Adipose tissue (tissue), 3 donors: ENCODE data around the gene BABAM1. TPM values are rescaled to one million over a fixed set of nuclear protein-coding genes. Genes with fewer than 3 reads are reported as not detected.

Experiments used
- H3K27ac ChIP-seq: one replicate; pipeline ENCODE4 v1.5.1; 2013; ENCODE audit warnings: low read depth, low read length
- WGBS, 3 donors: extraction: QIAGEN DNeasy Blood & Tissue Kit; methylation state at CpG; one replicate each; pipeline ENCODE4 v1.1.7; 2013; 5-methylcytosine and 5-hydroxymethylcytosine counted together
- polyA plus RNA-seq, 3 donors: library from polyadenylated mRNA; stranded (reverse); fragments of 200-250 nt; gene quantifications; one replicate each; pipeline ENCODE4 v1.2.3, GENCODE V29; 2013
- donor health status: healthy with polysubstance abuse.
- donor health status: Bipolar disorder and iron deficiency.
- donor health status: healthy.

The BABAM1 gene
- polyA plus RNA-seq, 3 donors, result 38.2 to 70.6 (median 65.2) TPM

GRCh38 chr19:17311455-17312188 is 44.4 kb downstream of the BABAM1 start:
- no peak overlapping the region for H3K27ac ChIP-seq
- WGBS, 3 donors, result 70 to 84% (median 81%) methylated on average over 11 of the region's 11 CpGs

DNA sequence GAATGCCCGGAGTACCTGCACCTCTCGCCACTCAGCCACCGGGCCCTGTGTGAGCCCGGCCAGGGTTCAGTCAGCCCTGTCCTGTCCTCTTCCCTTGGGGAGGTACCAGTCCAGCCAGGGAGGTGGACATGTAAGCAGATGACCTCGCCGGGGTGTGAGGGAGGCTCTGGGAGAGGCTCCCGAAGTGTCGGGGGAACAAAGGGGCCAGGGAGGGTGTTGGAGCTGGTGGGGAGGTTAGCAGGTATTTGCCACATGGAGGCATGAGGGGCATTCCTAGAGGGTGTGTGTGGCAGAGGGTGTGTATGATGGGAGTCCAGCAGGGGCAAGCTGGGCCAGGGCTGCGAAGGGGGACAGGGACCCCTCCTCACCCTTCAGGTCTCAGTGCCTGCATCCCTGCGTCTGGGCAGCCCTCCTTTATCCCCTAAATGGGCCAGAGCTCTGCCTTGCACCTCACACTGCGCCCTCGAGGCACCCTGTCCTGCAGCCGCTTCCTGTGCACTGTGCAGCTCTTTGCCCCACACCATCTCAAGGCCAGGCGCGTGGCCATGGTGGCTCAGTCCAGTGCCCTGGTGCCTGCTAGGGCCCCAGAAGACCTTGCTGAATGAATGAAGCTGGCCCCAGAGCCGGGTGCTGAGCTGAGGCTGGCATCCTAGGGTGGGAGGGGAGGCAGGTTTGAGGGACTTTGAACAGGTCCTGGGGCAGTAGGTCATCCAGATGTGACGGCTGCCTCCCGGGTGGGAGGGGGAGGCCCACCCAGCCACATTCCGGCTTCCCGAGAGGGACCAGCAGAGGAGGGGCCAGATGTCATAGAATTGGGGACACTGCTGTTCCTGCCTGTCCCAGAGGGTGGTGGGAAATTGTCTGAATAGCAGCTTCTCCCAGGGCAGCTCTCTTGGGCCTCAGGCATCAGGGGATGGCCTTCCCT is 45.2 kb downstream of the BABAM1 start:
- no peak overlapping the region for H3K27ac ChIP-seq
- 81 to 88% (median 82%) methylated on average over 19 to 20 of the region's 20 CpGs for WGBS, 3 donors

- WGBS, 3 donors, result 85 to 94% (median 87%) methylated on average over 19 of the region's 19 CpGs
Measured at GRCh38 chr19:17314007-17314593, 46.9 kb downstream of the BABAM1 start.

GRCh38 chr19:17318966-17319365 is 51.7 kb downstream of the BABAM1 start:
- no peak overlapping the region for H3K27ac ChIP-seq
- 68 to 82% (median 75%) methylated on average over 6 of the region's 6 CpGs for WGBS, 3 donors

More at GRCh38 chr19:17314007-17314593, 46.9 kb downstream of the BABAM1 start:
- no peak overlapping the region for H3K27ac ChIP-seq

DNA sequence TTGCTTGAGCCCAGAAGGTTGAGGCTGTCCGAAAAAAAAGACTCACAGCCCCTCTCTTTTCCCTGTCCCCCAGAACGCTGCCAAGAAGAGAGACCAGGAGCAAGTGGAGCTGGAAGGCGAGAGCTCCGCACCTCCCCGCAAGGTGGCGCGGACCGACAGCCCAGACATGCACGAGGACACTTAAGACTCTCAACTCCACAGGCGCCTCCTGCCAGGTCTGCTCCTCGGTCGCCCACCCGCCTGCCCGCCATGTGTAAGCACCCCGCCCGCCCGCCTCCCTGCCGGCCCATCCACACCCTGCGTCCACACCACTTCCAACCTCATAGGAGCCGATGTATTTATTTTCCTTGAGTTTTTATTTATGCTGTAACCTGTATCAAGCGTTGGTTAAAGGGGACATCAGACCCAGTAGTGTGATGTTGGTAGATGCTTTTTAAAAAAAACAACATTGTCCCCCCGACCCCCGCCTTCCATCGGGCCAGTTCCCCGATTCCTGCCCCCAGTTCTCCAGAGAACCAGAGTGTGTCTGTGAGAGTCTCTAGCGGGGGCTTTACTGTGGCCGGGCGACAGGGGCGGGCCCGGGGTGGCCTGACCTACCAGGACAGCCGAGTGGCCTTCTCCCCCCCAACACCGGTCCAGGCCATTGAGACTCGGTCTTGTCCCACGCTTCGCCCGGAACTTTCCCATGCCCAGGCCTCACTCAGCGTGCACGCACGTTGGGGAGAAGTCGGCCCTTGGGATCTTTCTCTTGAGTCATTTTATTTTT is 52.4 kb downstream of the BABAM1 start:
- 91 to 95% (median 91%) methylated on average over 37 to 40 of the region's 40 CpGs for WGBS, 3 donors
- no peak overlapping the region for H3K27ac ChIP-seq

- WGBS, 3 donors, result 82 to 92% (median 86%) methylated on average over 11 of the region's 11 CpGs
- H3K27ac ChIP-seq, result no peak overlapping the region
Measured at GRCh38 chr19:17320435-17320834, 53.2 kb downstream of the BABAM1 start.

DNA sequence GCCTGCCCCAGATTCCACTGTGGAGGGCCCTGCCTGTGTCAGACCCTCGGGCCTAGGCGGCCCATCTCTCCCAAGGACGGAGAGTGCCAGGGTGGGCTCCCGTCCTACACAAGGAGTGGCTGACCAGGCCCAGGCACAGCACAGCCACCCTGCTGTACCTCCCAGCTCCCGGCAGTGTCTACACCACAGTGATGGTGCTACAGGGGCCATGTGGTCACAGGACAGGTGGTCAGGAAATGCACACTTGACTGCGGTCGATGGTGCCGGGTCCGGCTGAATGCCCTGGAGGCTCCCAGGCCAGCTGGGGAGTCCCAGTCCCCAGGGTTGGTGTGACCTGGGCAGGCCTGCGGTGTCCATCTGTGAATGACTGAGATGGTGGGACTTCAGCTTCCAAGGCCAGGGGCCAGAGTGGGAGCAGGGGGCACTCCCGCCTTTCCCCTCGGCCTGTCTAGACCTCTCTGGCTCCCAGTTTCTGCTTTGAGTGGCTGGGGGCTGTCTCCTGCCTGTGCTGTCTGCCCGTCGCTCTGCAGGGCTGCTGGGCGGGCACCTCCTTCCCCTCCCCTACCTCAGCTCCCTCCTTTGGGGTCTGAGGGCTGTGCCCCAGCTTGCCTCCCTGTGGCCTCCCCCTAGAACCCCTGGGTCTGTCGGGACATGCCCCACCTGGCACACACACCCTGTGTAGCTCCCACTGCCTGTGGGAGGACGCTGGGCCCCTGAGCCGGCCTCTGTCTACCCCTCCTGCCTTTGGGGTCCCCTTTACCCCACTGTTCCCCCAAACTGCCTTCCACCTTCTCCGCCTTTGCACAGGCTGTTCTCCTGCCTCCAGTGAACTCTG is 54.6 kb downstream of the BABAM1 start:
- no peak overlapping the region for H3K27ac ChIP-seq

DNA sequence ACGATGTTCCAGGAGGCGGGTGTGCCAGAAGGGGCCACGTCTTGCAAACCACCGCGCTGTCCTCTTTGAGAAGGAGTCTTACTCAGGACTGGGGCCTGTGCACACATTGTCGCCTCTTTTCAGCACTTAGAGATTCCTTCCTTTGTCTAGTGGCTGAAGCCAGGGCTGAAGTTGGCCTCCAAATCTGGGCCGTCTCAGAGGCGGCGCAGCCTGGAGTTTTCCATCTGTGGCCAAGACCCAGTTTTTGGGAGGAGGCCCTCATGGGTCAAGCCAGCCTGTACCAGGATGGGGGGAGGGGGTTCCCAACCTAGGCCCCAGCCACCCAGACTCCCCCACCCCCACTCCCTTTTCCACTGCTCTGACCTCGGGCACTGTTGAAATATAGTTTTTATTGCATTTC is 55.6 kb downstream of the BABAM1 start:
- no peak overlapping the region for H3K27ac ChIP-seq
- 67 to 79% (median 74%) methylated on average over 10 of the region's 10 CpGs for WGBS, 3 donors

More for the DNA sequence above, 54.6 kb downstream of the BABAM1 start:
- 84 to 89% (median 86%) methylated on average over 19 of the region's 19 CpGs for WGBS, 3 donors

GRCh38 chr19:17323300-17323963 is 56.2 kb downstream of the BABAM1 start:
- no peak overlapping the region for H3K27ac ChIP-seq
- WGBS, 3 donors, result 24 to 41% (median 35%) methylated on average over 36 to 56 of the region's 56 CpGs

DNA sequence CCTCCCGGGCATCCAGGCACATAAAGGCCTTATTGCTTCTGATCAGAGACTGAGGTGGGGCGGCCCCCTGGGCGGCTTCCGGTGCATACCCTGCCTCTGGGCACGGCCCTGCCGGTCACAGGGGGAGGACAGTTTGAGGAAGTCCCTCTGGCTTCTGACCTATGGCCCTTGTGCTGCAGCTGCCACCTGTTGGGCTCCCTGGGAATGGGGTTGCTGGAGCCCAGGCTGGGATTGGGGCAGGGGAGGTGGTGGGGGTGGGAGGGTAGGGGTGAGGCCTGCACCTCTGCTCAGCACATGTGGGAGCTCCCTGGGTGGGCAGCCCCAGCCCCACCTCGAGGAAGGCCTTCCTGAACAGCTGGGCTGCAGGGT is 56.7 kb downstream of the BABAM1 start:
- no peak overlapping the region for H3K27ac ChIP-seq
- WGBS, 3 donors, result 19 to 38% (median 25%) methylated on average over 6 to 7 of the region's 7 CpGs

GRCh38 chr19:17324357-17325114 is 57.3 kb downstream of the BABAM1 start:
- no peak overlapping the region for H3K27ac ChIP-seq
- WGBS, 3 donors, result 86 to 92% (median 87%) methylated on average over 25 to 28 of the region's 28 CpGs

GRCh38 chr19:17325133-17325532 is 57.9 kb downstream of the BABAM1 start:
- H3K27ac ChIP-seq, result no peak overlapping the region
- 96 to 97% (median 97%) methylated on average over 19 to 20 of the region's 20 CpGs for WGBS, 3 donors

DNA sequence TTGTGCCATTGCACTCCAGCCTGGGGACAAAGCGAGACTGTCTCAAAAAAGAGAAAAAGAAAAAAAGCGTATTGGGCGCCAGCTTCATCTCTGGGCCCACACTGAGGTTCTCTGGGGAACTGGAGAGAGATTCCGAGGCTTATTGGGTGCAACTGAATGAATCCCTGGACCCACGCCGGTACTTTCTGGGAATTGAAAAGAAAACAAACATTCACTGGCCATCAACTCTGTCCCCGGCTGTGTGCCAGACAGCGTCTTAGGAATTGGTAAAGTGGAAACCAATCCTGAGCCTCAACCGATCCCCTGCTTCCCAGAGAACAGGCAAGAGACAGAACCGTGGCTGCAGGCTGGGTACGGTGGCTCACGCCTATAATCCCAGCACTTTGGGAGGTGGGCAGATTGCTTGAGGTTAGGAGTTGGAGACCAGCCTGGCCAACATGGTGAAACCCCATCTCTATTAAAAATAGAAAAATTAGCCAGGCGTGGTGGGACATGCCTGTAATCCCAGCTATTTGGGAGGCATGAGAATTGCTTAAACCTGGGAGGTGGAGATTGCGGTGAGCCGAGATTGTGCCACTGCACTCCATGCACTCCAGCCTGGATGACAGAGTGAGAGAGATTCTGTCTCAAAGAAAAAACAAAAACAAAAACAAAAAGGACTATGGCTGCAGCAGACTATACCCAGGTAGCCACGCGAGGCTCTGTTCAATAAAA is 58.8 kb downstream of the BABAM1 start:
- no peak overlapping the region for H3K27ac ChIP-seq

DNA sequence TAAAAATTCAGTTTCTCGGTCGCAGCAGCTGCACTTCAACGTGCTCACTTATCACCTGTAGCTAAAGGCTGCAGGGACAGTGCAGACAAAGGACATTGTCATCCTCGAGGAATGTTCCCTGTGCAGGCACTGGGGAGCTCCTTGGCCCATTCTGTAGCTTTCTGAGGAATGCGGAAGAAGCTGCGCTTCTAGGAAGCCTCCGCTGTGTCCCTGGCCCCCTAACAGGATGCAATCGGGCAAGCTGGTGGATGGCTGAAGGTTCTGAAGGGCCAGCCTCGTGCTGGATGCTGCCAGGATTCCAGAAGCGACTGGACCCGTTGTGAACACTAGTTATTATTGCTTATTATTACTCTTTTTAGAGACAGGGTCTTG is 59.3 kb downstream of the BABAM1 start:
- WGBS, 3 donors, result 73 to 86% (median 80%) methylated on average over 11 of the region's 11 CpGs
- no peak overlapping the region for H3K27ac ChIP-seq

More for the DNA sequence above, 58.8 kb downstream of the BABAM1 start:
- WGBS, 3 donors, result 73 to 84% (median 83%) methylated on average over 17 of the region's 17 CpGs

DNA sequence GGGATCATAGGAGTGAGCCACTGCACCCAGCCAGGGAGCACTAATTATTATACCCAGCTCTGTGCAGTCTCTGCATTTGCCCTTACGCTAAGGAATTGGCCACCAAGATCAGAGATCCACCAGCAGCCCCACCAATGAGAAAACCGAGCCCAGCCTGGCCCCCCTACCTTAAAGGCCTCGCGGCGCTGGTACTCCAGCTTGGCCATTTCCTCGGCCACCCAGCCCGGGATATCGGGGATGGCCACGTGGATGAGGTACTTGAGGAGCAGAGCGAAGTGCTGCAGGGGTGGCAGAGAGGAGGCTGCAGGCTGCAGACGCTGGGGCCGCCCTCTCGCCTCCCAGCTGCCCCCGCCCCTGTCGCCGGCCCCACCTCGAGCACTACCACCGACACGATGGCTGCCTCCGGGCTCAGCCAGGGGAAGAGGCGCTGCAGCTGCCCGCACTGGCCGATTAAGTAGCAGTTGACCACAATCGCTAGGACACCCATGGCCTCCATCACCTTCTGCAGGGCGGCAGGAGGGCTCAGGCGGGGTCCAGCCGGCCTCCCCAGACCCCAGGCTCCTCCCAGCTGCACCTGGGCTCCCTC is 59.9 kb downstream of the BABAM1 start:
- WGBS, 3 donors, result 92 to 97% (median 93%) methylated on average over 25 to 27 of the region's 27 CpGs
- H3K27ac ChIP-seq, result no peak overlapping the region
